Progenitor cell of endocrine pancreas (in vitro differentiated cells): ENCODE measurements around the gene NRCAM. TPM values are rescaled to one million over a fixed set of nuclear protein-coding genes. Genes with fewer than 3 reads are reported as not detected.

Source experiments
- DNase-seq: peaks from one replicate; pipeline ENCODE4 v3.0.0; 2021; ENCODE audit warnings: low spot score; ENCODE audit not compliant: unreplicated experiment
- H3K27ac Mint-ChIP-seq: 2 replicates; pipeline ENCODE4 v1.8.0; 2021; ENCODE audit warnings: mild to moderate bottlenecking, moderate library complexity, mixed read lengths
- H3K27me3 Mint-ChIP-seq: 2 replicates; pipeline ENCODE4 v1.8.0; 2021; ENCODE audit warnings: mixed read lengths
- H3K36me3 Mint-ChIP-seq: 2 replicates; pipeline ENCODE4 v1.8.0; 2022; ENCODE audit warnings: mixed read lengths; ENCODE audit not compliant: insufficient read depth
- H3K4me1 Mint-ChIP-seq: 2 replicates; pipeline ENCODE4 v1.8.0; 2021; ENCODE audit warnings: low read depth, mixed read lengths
- H3K4me3 Mint-ChIP-seq: 2 replicates; pipeline ENCODE4 v1.8.0; 2021; ENCODE audit warnings: low read depth, mild to moderate bottlenecking, moderate library complexity, mixed read lengths
- H3K9me3 Mint-ChIP-seq: 2 replicates; pipeline ENCODE4 v1.8.0; 2021; ENCODE audit warnings: low read depth, mixed read lengths
- CTCF ChIP-seq: fragments of 200-600 bp; sonication (generic); IDR thresholded peaks from one replicate; pipeline ENCODE4 v1.5.0; 2021; ENCODE audit warnings: antibody characterized with exemption, mild to moderate bottlenecking; ENCODE audit not compliant: unreplicated experiment
- total RNA-seq: library from RNA; stranded (reverse); gene quantifications from 2 replicates; pipeline ENCODE4 v1.2.1, GENCODE V29; 2021

The NRCAM gene
- total RNA-seq, 1 donor from 2014 or later: 19.9 TPM

GRCh38 chr7:108270385-108271015 lies 185.7 kb downstream of the NRCAM start:
- Mint-ChIP-seq H3K27ac (no peak overlapping the region), H3K4me3 (no peak overlapping the region), H3K36me3 (no peaks in the 10 kb centered on the region), H3K9me3 (peaks cover 12% of the 10 kb centered on the region), H3K4me1 (no peaks in the 10 kb centered on the region), H3K27me3 (no peaks in the 10 kb centered on the region)
- TF ChIP-seq CTCF: no peak
- no peak for DNase-seq

- no peaks in the 10 kb centered on the region for H3K4me1 Mint-ChIP-seq
- no peak overlapping the region for H3K4me3 Mint-ChIP-seq
- TF ChIP-seq CTCF: no peak
- no peak overlapping the region for H3K27ac Mint-ChIP-seq
- no peaks in the 10 kb centered on the region for H3K36me3 Mint-ChIP-seq
- no peak for DNase-seq
- H3K27me3 Mint-ChIP-seq: no peaks in the 10 kb centered on the region
- H3K9me3 Mint-ChIP-seq: no peaks in the 10 kb centered on the region
Observed at GRCh38 chr7:108268200-108268820, 187.9 kb downstream of the NRCAM start.

GRCh38 chr7:108267615-108268014 lies 188.6 kb downstream of the NRCAM start:
- Mint-ChIP-seq H3K27me3 (no peaks in the 10 kb centered on the region), H3K36me3 (no peaks in the 10 kb centered on the region), H3K27ac (no peak overlapping the region), H3K4me3 (no peak overlapping the region), H3K4me1 (no peaks in the 10 kb centered on the region), H3K9me3 (no peaks in the 10 kb centered on the region)
- DNase-seq: no peak
- TF ChIP-seq CTCF: no peak

- Mint-ChIP-seq H3K36me3 (no peaks in the 10 kb centered on the region), H3K27ac (no peak overlapping the region), H3K27me3 (no peaks in the 10 kb centered on the region), H3K4me3 (no peak overlapping the region), H3K9me3 (no peaks in the 10 kb centered on the region), H3K4me1 (no peaks in the 10 kb centered on the region)
- no peak for TF ChIP-seq CTCF
- no peak for DNase-seq
Observed at GRCh38 chr7:108266491-108266890, 189.7 kb downstream of the NRCAM start.

GRCh38 chr7:108266035-108266434 lies 190.2 kb downstream of the NRCAM start:
- no peak for TF ChIP-seq CTCF
- no peaks in the 10 kb centered on the region for H3K27me3 Mint-ChIP-seq
- no peaks in the 10 kb centered on the region for H3K9me3 Mint-ChIP-seq
- no peak overlapping the region for H3K4me3 Mint-ChIP-seq
- no peak overlapping the region for H3K27ac Mint-ChIP-seq
- no peaks in the 10 kb centered on the region for H3K4me1 Mint-ChIP-seq
- no peak for DNase-seq
- no peaks in the 10 kb centered on the region for H3K36me3 Mint-ChIP-seq
